MM.1S (cell line): ENCODE results near the gene EGR2.

Source experiments
- EZH2phosphoT487 ChIP-seq: fragments of 300-600 bp; sonication (generic); IDR thresholded peaks from 2 replicates; pipeline ENCODE4 v1.6.1; 2018; ENCODE audit warnings: antibody characterized with exemption, low read length
- TF ChIP-seq, protein P1 (sequence below): fragments of 300-600 bp; sonication (generic); IDR thresholded peaks from 2 replicates; pipeline ENCODE4 v1.5.1; 2016; ENCODE audit warnings: antibody characterized with exemption, low read length, mixed read lengths

DNA sequence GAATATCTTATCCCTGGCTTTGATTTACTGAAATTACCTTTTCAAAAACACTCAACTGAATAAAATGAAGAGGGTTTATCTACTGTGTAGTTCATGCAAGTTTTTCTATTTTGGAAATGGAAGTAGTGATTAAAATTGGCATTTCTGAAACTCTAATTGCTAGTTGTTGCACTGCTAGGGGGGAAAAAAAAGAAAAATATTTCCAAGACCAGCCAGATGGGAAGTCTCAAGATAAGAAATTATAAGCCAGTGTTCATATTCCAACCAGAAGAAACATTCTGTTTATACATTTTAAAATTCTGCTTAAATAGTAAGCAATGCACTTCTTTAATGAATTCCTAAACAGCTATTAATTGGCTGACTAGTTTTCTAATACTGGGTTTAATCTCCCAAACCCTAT is 21.1 kb downstream of the EGR2 start:
- TF ChIP-seq, protein P1, sequence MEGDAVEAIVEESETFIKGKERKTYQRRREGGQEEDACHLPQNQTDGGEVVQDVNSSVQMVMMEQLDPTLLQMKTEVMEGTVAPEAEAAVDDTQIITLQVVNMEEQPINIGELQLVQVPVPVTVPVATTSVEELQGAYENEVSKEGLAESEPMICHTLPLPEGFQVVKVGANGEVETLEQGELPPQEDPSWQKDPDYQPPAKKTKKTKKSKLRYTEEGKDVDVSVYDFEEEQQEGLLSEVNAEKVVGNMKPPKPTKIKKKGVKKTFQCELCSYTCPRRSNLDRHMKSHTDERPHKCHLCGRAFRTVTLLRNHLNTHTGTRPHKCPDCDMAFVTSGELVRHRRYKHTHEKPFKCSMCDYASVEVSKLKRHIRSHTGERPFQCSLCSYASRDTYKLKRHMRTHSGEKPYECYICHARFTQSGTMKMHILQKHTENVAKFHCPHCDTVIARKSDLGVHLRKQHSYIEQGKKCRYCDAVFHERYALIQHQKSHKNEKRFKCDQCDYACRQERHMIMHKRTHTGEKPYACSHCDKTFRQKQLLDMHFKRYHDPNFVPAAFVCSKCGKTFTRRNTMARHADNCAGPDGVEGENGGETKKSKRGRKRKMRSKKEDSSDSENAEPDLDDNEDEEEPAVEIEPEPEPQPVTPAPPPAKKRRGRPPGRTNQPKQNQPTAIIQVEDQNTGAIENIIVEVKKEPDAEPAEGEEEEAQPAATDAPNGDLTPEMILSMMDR, result no peak
- TF ChIP-seq EZH2phosphoT487, result no peak
